SU-DHL-6 (cell line): Measurements from ENCODE around the gene IFRD2.

Experiments
- H2AFZ ChIP-seq: fragments of 200-600 bp; sonication (generic); 2 replicates; pipeline ENCODE4 v1.6.1; 2014; ENCODE audit warnings: low read depth, mild to moderate bottlenecking, moderate library complexity, mixed read lengths, antibody characterized with exemption, low read length; ENCODE audit not compliant: severe bottlenecking
- H3F3A ChIP-seq: fragments of 200-600 bp; shearing (Covaris generic); 2 replicates; pipeline ENCODE4 v1.6.0; 2016; ENCODE audit warnings: antibody characterized with exemption, mild to moderate bottlenecking; ENCODE audit not compliant: insufficient read depth
- H3K27ac ChIP-seq: fragments of 200-600 bp; sonication (generic); 2 replicates; pipeline ENCODE4 v1.5.1; 2016; ENCODE audit warnings: low read depth, mild to moderate bottlenecking, low read length, moderate library complexity, mixed read lengths
- H3K27me3 ChIP-seq: fragments of 200-600 bp; sonication (generic), shearing (Covaris generic); 2 replicates; pipeline ENCODE4 v1.6.0; 2014; ENCODE audit warnings: mild to moderate bottlenecking, low read length
- H3K36me3 ChIP-seq: fragments of 200-600 bp; sonication (generic); 2 replicates; pipeline ENCODE4 v1.6.1; 2014; ENCODE audit warnings: mild to moderate bottlenecking, low read length, mixed read lengths
- H3K4me2 ChIP-seq: fragments of 300-600, 200-600 bp; shearing (Covaris generic), sonication (generic); 2 replicates; pipeline ENCODE4 v1.6.0; 2014; ENCODE audit warnings: low read length, low read depth, mild to moderate bottlenecking; ENCODE audit not compliant: poor library complexity, severe bottlenecking
- H3K4me3 ChIP-seq: fragments of 200-600 bp; sonication (generic); 2 replicates; pipeline ENCODE4 v1.5.1; 2014; ENCODE audit warnings: antibody characterized with exemption, low read length, mild to moderate bottlenecking, mixed read lengths; ENCODE audit not compliant: insufficient read depth, poor library complexity, severe bottlenecking
- H3K79me2 ChIP-seq: fragments of 200-600 bp; sonication (generic); 2 replicates; pipeline ENCODE4 v1.6.1; 2014; ENCODE audit warnings: mild to moderate bottlenecking, low read length, moderate library complexity; ENCODE audit not compliant: insufficient read depth
- H3K9ac ChIP-seq: fragments of 200-600 bp; sonication (generic); 2 replicates; pipeline ENCODE4 v1.7.0; 2014; ENCODE audit warnings: mild to moderate bottlenecking, low read length
- H3K9me2 ChIP-seq: fragments of 200-600 bp; sonication (generic); replicated peaks from 2 replicates; pipeline ENCODE4 v1.6.1; 2014; ENCODE audit warnings: low read length; ENCODE audit not compliant: insufficient read depth
- H3K9me3 ChIP-seq: fragments of 200-600 bp; sonication (generic); 2 replicates; pipeline ENCODE4 v1.6.1; 2014; ENCODE audit warnings: low read length, mixed read lengths; ENCODE audit not compliant: insufficient read depth
- H4K20me1 ChIP-seq: fragments of 200-600 bp; sonication (generic); 2 replicates; pipeline ENCODE4 v1.6.1; 2014; ENCODE audit warnings: low read depth, mild to moderate bottlenecking, antibody characterized with exemption, low read length, moderate library complexity, mixed read lengths
- CTCF ChIP-seq: fragments of 200-600 bp; sonication (generic); IDR thresholded peaks from one replicate; pipeline ENCODE4 v1.5.1; 2017; ENCODE audit warnings: antibody characterized with exemption, mild to moderate bottlenecking, low read length, moderate library complexity; ENCODE audit not compliant: insufficient read depth, poor library complexity, severe bottlenecking
- EZH2phosphoT487 ChIP-seq: fragments of 200-600 bp; sonication (generic), shearing (Covaris generic); conservative IDR thresholded peaks from 2 replicates; pipeline ENCODE4 v1.6.1; 2018; ENCODE audit warnings: mild to moderate bottlenecking, antibody characterized with exemption, low read length, moderate library complexity, mixed read lengths

The IFRD2 gene

GRCh38 chr3:50297896-50298725 lies 5.9 kb upstream of the IFRD2 start:
- no peak overlapping the region for H3K27ac ChIP-seq
- peak overlapping the region; percentile 74 for H3K9ac ChIP-seq
- H3K4me2 ChIP-seq, result peak overlapping the region; percentile 79
- H3F3A ChIP-seq, result no peaks in the 10 kb centered on the region
- H3K27me3 ChIP-seq, result no peaks in the 10 kb centered on the region
- no peaks in the 10 kb centered on the region for H3K79me2 ChIP-seq
- peak overlapping the region; percentile 81 for H3K4me3 ChIP-seq
- H4K20me1 ChIP-seq, result no peaks in the 10 kb centered on the region
- H2AFZ ChIP-seq, result no peak overlapping the region
- no peaks in the 10 kb centered on the region for H3K9me3 ChIP-seq
- no peaks in the 10 kb centered on the region for H3K36me3 ChIP-seq
- TF ChIP-seq EZH2phosphoT487 (no peak), CTCF (no peak)
- no peaks in the 10 kb centered on the region for H3K9me2 ChIP-seq

- no peaks in the 10 kb centered on the region for H3K79me2 ChIP-seq
- H3K9ac ChIP-seq, result no peak overlapping the region
- no peak overlapping the region for H3K27ac ChIP-seq
- H3F3A ChIP-seq, result no peaks in the 10 kb centered on the region
- no peaks in the 10 kb centered on the region for H3K36me3 ChIP-seq
- no peaks in the 10 kb centered on the region for H4K20me1 ChIP-seq
- no peaks in the 10 kb centered on the region for H3K9me2 ChIP-seq
- H3K4me2 ChIP-seq, result no peak overlapping the region
- H2AFZ ChIP-seq, result no peak overlapping the region
- TF ChIP-seq EZH2phosphoT487 (no peak), CTCF (no peak)
- H3K9me3 ChIP-seq, result no peaks in the 10 kb centered on the region
- no peaks in the 10 kb centered on the region for H3K27me3 ChIP-seq
- H3K4me3 ChIP-seq, result no peak overlapping the region
Measured at GRCh38 chr3:50297384-50297775, 5.2 kb upstream of the IFRD2 start.

GRCh38 chr3:50296721-50297383 lies 4.6 kb upstream of the IFRD2 start:
- peaks cover 3% of the 10 kb centered on the region for H3K79me2 ChIP-seq
- H3F3A ChIP-seq, result no peaks in the 10 kb centered on the region
- TF ChIP-seq EZH2phosphoT487 (no peak), CTCF (no peak)
- H3K9me3 ChIP-seq, result no peaks in the 10 kb centered on the region
- H3K27me3 ChIP-seq, result no peaks in the 10 kb centered on the region
- H3K27ac ChIP-seq, result no peak overlapping the region
- no peaks in the 10 kb centered on the region for H3K36me3 ChIP-seq
- no peak overlapping the region for H3K9ac ChIP-seq
- no peak overlapping the region for H3K4me2 ChIP-seq
- no peaks in the 10 kb centered on the region for H4K20me1 ChIP-seq
- H2AFZ ChIP-seq, result no peak overlapping the region
- no peak overlapping the region for H3K4me3 ChIP-seq
- H3K9me2 ChIP-seq, result no peaks in the 10 kb centered on the region
